GM19324 (cell line): ENCODE data around the gene DDTL.

Source experiments
- ATAC-seq: cut with Tn5 transposase; IDR thresholded peaks from one replicate; pipeline ENCODE4 v1.9.1; 2021; ENCODE audit warnings: mild to moderate bottlenecking, moderate library complexity; ENCODE audit not compliant: unreplicated experiment, low FRiP score

The DDTL gene

GRCh38 chr22:24003887-24004286 lies 37.2 kb downstream of the DDTL start:
- no peak for ATAC-seq

GRCh38 chr22:24005201-24005600 lies 38.5 kb downstream of the DDTL start, which contains the start of gene GSTT4:
Gene GSTT4 (minus strand): TSS chr22:24005453. CDS start chr22:24005356, 97 bp downstream.
- ATAC-seq, result no peak

DNA sequence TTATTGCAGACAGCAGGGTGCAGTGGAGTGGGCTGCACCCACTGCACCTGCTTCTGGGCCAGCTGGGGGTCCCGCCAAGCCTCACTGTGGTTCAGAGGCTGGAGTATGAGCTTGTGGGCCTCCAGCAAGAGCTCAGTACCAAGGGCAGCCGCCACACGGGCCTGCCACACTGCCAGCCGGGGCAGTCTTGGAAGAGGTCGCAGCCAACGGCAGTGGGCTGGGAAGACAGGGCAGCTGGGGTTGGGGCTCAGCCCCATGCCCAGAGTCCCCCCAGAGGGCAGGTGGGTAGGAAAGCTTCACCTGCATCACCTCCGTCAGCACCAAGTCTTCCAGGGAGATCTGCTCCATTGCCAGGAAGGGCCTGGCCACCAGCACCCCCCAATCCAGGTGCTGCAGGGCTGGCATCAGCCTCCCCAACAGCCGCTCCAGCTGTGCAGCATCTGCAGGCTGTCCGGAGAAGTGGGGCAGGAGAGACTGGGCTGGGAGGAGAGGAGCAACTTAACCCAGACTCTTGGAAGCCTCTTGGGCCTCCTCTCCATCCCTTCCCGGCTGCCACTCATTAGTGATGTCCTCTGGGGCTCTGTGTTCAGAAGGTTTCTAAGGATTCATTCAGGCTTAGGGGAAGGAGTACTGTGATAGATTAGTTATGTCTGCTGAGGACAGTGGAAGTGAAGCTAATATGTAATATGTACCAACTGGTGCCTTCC lies 39.7 kb downstream of the DDTL start:
- ATAC-seq, result no peak

DNA sequence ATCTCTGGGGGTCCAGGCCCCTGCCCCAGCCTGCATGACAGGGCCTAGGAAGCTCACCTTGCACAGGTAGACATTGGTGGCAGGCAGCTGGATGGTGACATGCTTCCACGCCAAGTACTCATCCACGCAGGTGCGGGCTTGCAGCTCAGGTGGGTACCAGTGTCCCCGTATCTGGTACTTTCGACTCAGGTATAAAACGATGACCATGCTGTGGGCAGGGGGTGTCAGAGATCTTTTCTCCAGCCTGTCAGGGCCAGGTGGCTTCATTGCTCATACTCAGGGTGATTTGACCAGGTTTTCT lies 40.2 kb downstream of the DDTL start:
- ATAC-seq, result no peak

- ATAC-seq, result no peak
Measured at GRCh38 chr22:24007253-24008021, 40.7 kb downstream of the DDTL start.

DNA sequence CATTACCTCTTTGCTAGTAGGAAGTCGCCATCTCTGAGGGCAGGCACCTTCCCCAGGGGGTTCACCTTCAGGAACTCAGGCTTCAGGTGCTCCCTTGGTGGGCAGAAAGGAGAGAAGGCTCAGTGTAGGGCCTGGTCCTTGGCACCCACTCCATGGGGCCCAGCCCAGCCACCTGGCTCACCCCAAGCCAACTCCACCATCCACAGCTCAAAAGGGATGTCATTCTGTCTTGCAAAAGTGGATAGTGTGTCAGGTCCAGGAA lies 41.3 kb downstream of the DDTL start:
- no peak for ATAC-seq

- ATAC-seq, result no peak
Measured at GRCh38 chr22:24008381-24009226, 41.9 kb downstream of the DDTL start.

- ATAC-seq, result no peak
Measured at GRCh38 chr22:24009227-24010017, 42.7 kb downstream of the DDTL start.

DNA sequence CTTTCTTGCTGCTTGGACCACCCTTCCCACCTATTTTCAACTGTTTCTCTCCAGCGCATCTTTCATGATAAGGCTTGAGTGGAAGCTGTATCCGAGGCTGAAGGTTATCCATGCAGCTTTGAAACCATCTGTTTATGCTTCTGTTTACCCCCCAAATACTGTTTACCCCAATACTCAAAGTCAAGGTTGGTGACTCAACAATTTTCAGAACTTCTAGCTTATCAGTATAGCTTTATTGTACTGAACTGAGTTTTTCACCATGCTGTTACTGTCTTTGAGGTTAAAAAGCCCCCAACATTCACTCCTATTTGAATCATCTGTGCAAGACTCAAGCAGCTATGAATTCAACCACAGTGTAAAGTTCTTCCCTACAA lies 43.3 kb downstream of the DDTL start:
- ATAC-seq, result no peak

DNA sequence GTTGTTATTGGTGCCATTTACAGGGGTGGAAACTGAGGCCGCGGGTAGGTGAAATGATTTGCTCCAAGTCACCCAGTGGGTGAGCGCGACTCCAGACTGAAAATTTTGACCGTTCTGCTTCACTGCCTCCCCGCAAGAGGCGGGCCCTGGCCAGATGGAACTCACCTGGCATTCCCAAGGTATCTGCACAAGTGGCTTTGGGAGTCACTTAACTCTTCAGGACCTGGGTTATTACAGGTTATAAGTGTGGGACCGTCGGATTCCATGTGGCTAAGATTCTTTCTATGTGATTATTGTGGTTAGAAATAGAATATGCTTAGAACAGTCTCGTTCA lies 45.0 kb downstream of the DDTL start:
- no peak for ATAC-seq

DNA sequence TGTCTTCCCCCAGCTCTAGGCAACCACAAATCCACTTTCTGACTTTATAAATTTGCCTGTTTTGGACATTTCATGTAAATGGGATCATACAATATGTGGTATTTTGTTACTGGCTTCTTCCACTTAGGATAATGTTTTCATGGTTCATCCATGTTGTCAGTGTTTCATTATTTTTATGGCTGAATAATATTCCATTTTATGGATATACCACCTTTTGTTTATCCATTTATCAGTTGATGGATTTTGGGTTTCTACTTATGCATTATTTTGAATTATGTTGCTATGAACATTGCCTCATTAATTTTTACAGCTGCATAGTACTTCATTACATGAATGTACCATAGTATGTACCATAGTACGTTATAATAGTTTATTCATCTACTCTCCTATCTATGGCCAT lies 49.5 kb downstream of the DDTL start:
- ATAC-seq, result no peak

DNA sequence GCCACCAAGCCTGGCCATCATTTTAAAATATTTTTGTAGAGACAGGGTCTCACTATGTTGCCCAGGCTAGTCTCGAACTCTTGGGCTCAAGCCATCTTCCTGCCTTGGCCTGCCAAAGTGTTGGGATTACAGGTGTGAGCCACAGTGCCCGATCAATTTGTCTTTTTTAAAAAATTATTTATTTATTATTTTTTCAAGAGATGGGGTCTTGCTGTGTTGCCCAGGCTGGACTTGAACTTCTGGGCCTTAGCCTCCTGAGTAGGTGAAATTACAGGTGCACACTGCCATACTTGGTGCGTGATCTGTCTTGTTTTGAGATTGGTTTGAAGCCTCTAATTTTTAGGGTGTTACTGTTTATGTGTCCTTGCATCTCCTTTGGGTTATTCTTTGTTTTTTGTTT lies 54.6 kb downstream of the DDTL start:
- no peak for ATAC-seq
